Gastroesophageal sphincter (tissue), 3 donors: ENCODE measurements around the gene UBFD1.

Source experiments
- CTCF ChIP-seq, 4 experiments: fragments of 200-600 bp in 2 of 4; fragments of 450-650 bp in 2 of 4; sonication (generic) in 1 of 4; IDR thresholded peaks; one replicate each; pipeline ENCODE4 v1.5.1; 2017 to 2019; ENCODE audit warnings: antibody characterized with exemption in 4 of 4, mild to moderate bottlenecking in 2 of 4, moderate library complexity in 2 of 4
- EP300 ChIP-seq: sonication (generic); formaldehyde crosslinking; IDR thresholded peaks from one replicate; pipeline ENCODE4 v1.6.1; 2017; ENCODE audit warnings: antibody characterized with exemption, mild to moderate bottlenecking
- POLR2A ChIP-seq, 2 donors: fragments of 450-650 bp; IDR thresholded peaks; one replicate each; pipeline ENCODE4 v1.6.1; 2017; ENCODE audit warnings: antibody characterized with exemption in 2 of 2, mild to moderate bottlenecking in 2 of 2, moderate library complexity in 1 of 2

GRCh38 chr16:23539984-23540816 lies 17.3 kb upstream of the UBFD1 start:
- TF ChIP-seq CTCF (IDR thresholded peaks at IDR 0.05) (no peak), POLR2A (IDR thresholded peaks at IDR 0.05) (no peak), EP300 (no peak)
